NCI-H2227 (cell line): ENCODE measurements around the gene IL6R.
"Not testable (repeated sequence)": the region's sequence is repeated elsewhere in the genome, so short reads cannot be mapped to it uniquely, and the experiment has no call there.

Experiments used
- DNase-seq: peaks from one replicate; lab custom pipeline; 2025; ENCODE audit not compliant: unreplicated experiment; lab: John Stamatoyannopoulos, UW

Gene IL6R

DNA sequence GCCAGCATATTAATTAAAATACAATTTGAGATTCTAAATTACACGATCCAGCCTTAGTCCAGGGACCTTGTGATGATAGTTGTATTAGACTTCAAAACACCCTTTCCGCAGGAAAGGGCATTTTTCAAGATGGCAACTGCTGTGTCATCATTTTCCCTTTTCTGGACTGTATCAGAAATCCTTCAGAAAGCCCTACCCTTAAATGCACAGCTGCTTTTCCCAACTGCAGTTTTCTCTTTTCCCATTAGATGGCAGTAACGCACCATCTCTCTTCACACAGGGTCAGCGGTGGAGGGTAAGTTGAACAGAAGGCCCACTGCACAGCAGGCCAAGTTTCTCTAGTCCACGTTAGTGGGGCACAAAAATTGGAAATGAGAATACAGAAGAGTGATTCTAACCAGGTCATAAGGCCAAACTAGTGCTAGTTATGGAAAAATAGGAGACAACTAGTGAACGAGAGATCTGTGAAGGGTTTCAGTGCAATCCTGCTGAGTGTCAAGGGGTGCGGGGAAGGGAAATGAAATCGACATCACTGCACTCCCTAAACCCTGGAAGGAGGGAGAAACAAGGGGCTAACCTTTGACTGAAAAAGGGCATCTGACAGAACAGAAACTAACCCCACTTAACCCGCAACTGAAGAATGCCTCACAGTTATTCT is 74.8 kb downstream of the IL6R start:
- DNase-seq = peak; percentile 92

GRCh38 chr1:154481053-154481452 is 75.9 kb downstream of the IL6R start:
- DNase-seq = peak; percentile 35

DNA sequence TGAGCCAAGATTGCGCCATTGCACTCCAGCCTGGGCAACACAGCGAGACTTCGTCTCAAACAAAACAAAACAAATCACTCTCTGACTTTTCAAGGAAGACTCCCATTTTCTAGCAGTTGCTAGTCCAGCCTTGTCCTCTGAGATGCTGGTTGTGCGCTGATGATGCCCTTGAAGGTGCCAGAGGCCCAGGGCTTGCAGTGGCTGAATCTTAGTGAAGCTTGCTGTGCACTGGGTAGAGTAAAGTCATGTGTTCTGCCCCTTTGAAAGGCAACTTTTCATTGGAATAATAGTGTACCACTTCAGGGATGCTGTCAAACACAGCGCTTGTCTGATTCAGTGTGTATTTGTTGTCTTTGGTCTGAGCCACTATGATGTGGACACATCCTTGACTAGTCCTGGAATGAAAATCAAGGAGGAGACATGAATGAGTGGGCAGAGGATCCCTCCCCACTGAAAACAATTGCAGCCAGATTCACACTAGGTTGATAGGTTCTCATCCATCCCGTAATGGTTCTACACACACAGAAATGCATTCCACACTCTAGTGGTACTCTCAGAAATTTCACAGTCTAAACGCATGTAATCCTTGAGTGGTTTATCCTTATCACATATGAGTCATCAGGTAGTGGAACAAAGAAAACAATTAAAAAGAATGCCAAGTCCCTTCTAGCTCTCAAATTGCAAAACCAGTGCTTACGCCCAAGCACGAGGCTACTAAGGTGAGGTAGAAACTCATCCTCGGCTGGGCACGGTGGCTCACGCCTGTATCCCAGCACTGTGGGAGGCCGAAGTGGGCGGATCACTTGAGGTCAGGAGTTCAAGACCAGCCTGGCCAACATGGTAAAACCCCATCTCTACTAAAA is 79.0 kb downstream of the IL6R start:
- no peak for DNase-seq

- no peak for DNase-seq
Measured at GRCh38 chr1:154485106-154485505, 80.0 kb downstream of the IL6R start.

- no peak for DNase-seq
Measured at GRCh38 chr1:154485910-154486496, 80.9 kb downstream of the IL6R start.

- DNase-seq = not testable (repeated sequence)
Measured at GRCh38 chr1:154486756-154487155, 81.6 kb downstream of the IL6R start.

DNA sequence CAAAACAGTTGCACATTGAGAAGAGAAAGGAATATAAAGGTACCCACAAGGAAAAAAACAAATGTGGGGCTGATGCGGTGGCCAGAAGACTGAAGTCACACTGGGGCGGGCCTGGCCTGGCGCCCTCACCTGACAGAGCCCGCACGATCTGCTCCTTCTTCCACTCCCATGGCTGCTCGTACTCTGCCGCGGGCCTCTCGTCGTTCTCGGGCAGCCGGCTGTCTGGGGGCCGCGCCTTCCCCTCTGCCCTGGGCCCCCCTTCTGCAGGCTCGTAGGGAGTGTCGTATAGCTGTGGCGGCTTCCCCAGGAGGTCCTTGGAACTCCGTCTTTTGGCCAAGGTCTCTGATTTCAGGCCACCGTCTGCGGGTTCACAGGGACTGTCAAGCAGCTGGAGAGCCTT is 83.8 kb downstream of the IL6R start:
- DNase-seq = no peak

GRCh38 chr1:154489695-154490274 is 84.6 kb downstream of the IL6R start:
- DNase-seq = no peak

DNA sequence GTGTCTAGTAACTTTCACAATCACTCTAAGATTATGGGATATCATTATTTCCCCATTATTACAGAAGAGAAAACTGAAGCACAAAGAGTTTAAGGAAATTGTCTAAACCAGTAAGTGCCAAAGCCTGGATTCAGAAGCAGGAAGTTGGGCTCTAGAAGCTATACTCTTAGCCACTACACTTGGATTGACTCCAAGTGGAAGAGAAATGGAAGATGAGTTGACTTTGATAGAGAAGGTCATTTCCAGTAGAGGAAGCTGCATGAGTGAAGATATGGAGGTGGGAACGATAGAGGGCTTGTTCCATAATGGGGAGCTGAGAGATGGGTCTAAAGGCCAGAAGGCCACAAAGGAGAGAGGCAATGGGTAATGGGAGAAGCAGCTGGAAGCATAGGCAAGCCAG is 85.2 kb downstream of the IL6R start:
- DNase-seq = no peak

- no peak for DNase-seq
Measured at GRCh38 chr1:154492115-154492514, 87.0 kb downstream of the IL6R start.

- peak; percentile 29 for DNase-seq
Measured at GRCh38 chr1:154493276-154493675, 88.1 kb downstream of the IL6R start.

- no peak for DNase-seq
Measured at GRCh38 chr1:154495496-154496273, 90.5 kb downstream of the IL6R start.

GRCh38 chr1:154496383-154496782 is 91.2 kb downstream of the IL6R start:
- DNase-seq = no peak

- DNase-seq = no peak
Measured at GRCh38 chr1:154497026-154497806, 92.1 kb downstream of the IL6R start.

- no peak for DNase-seq
Measured at GRCh38 chr1:154499446-154499845, 94.3 kb downstream of the IL6R start.

DNA sequence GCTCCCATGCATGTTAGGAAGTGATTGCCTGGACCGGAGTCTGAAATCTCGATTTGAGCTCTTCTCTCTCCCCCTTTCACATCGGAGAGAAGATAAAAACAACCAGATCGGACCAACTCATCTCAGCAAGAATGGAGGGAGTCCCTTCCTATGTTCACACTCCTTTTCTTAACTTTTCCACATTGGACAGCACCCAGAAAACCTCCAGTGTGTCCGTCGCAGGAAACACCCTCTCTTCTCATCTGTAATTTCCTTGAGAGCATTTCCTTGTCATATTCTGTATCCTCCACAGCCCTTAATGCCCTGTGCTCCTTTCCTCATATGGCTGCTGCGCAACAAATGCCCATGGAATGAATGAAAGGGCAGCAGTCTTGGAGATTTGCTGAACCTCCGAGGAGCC is 95.4 kb downstream of the IL6R start:
- no peak for DNase-seq

- peak; percentile 44 for DNase-seq
Measured at GRCh38 chr1:154501423-154502065, 96.4 kb downstream of the IL6R start.

- DNase-seq = peak; percentile 81
Measured at GRCh38 chr1:154502066-154502743, 97.1 kb downstream of the IL6R start, which contains the start of the genes SHE and TDRD10. SHE (minus strand) TSS chr1:154502412; CDS start chr1:154502026, 386 bp downstream. TDRD10 (plus strand) TSS chr1:154502219; CDS start chr1:154506904, 4,685 bp downstream.

- peak; percentile 72 for DNase-seq
Measured at GRCh38 chr1:154502744-154503115, 97.6 kb downstream of the IL6R start.
